Endothelial cell of umbilical vein (primary cell): ENCODE results near the gene CTNNA2. TPM values are rescaled to one million over a fixed set of nuclear protein-coding genes. Genes with fewer than 3 reads are reported as not detected.

Experiments used
- BruUV-seq: library from RNA; stranded (reverse); fragments of 400-500 nt; replicated peaks from 2 replicates; lab custom pipeline; 2021; lab: Mats Ljungman, UMichigan
- CTCF ChIA-PET: fragments of 300-600, 350-600 bp; sonication (Branson Sonifier 250); formaldehyde crosslinking; loops from one replicate; lab custom pipeline; 2021; ENCODE audit warnings: antibody characterized with exemption, inconsistent platforms; lab: Charles Lee
- POLR2A ChIA-PET: fragments of 300-600, 350-600 bp; sonication (Branson Sonifier 250); formaldehyde crosslinking; loops from one replicate; lab custom pipeline; 2021; ENCODE audit warnings: antibody characterized with exemption, inconsistent platforms; lab: Charles Lee
- DNase-seq: peaks from one replicate; pipeline ENCODE4 v3.0.0-alpha.2; 2011; ENCODE audit warnings: low read depth, low spot score
- FAIRE-seq: peaks from 2 replicates; lab custom pipeline; 2011; peaks lifted over from hg19 to GRCh38; lab: Jason Lieb, UNC
- H2AFZ ChIP-seq: 2 replicates; pipeline ENCODE4 v1.6.0; 2012; ENCODE audit warnings: low read depth, low read length, control low read depth, inconsistent platforms
- H3K27ac ChIP-seq: 2 replicates; pipeline ENCODE4 v1.5.1; 2011; ENCODE audit warnings: low read depth, mild to moderate bottlenecking, control low read depth, low read length, moderate library complexity; ENCODE audit not compliant: insufficient read depth
- H3K27me3 ChIP-seq, 2 experiments: 2 replicates each; pipeline versions ENCODE4 v1.6.0 to v1.6.1; 2011; ENCODE audit warnings: low read length in 2 of 2, mixed read lengths in 1 of 2; ENCODE audit not compliant: control insufficient read depth in 2 of 2, insufficient read depth in 2 of 2
- H3K36me3 ChIP-seq, 2 experiments: 2 replicates in 1 of 2; 3 replicates in 1 of 2; pipeline ENCODE4 v1.5.1; 2011; ENCODE audit warnings: low read length in 2 of 2, mild to moderate bottlenecking in 1 of 2, moderate library complexity in 1 of 2; ENCODE audit not compliant: control insufficient read depth in 2 of 2, insufficient read depth in 2 of 2; ENCODE audit errors: extremely low read depth in 1 of 2
- H3K4me1 ChIP-seq: 3 replicates; pipeline ENCODE4 v1.5.1; 2011; ENCODE audit warnings: mild to moderate bottlenecking, low read length; ENCODE audit not compliant: control insufficient read depth, insufficient read depth; ENCODE audit errors: extremely low read depth
- H3K4me2 ChIP-seq: 2 replicates; pipeline ENCODE4 v1.6.1; 2011; ENCODE audit warnings: low read length, control low read depth, mixed read lengths; ENCODE audit not compliant: insufficient read depth
- H3K4me3 ChIP-seq, 3 experiments: fragments of 200-600 bp in 1 of 3; sonication (generic), shearing (Covaris generic) in 1 of 3; replicated peaks in 1 of 3; 2 replicates each; pipeline ENCODE4 v1.5.1; 2011 to 2016; ENCODE audit warnings: control low read depth in 3 of 3, low read length in 3 of 3, mild to moderate bottlenecking in 2 of 3, inconsistent platforms in 1 of 3, low read depth in 1 of 3, moderate library complexity in 1 of 3; ENCODE audit not compliant: insufficient read depth in 1 of 3
- H3K79me2 ChIP-seq: 2 replicates; pipeline ENCODE4 v1.6.0; 2012; ENCODE audit warnings: low read length, inconsistent platforms; ENCODE audit not compliant: control insufficient read depth, insufficient read depth
- H3K9ac ChIP-seq: replicated peaks from 2 replicates; pipeline ENCODE3; 2011; ENCODE audit warnings: low read length, control low read depth; ENCODE audit not compliant: insufficient read depth; ENCODE audit errors: extremely low read depth
- H3K9me1 ChIP-seq: replicated peaks from 3 replicates; pipeline ENCODE4 v1.6.0; 2011; ENCODE audit warnings: mild to moderate bottlenecking, low read length; ENCODE audit not compliant: control insufficient read depth, insufficient read depth; ENCODE audit errors: extremely low read depth
- H3K9me3 ChIP-seq: replicated peaks from 2 replicates; pipeline ENCODE4 v1.5.1; 2012; ENCODE audit warnings: low read length, inconsistent platforms; ENCODE audit not compliant: control insufficient read depth, insufficient read depth
- H4K20me1 ChIP-seq: replicated peaks from 2 replicates; pipeline ENCODE3; 2011; ENCODE audit warnings: mild to moderate bottlenecking, low read length; ENCODE audit not compliant: control insufficient read depth, insufficient read depth; ENCODE audit errors: extremely low read depth
- EZH2 ChIP-seq: IDR thresholded peaks from 2 replicates; pipeline ENCODE4 v1.6.1; 2012; ENCODE audit warnings: borderline replicate concordance, low read depth, mild to moderate bottlenecking, moderate library complexity, low read length, inconsistent platforms; ENCODE audit not compliant: severe bottlenecking
- FOS ChIP-seq: IDR thresholded peaks from 2 replicates; pipeline ENCODE4 v1.6.1; 2011; ENCODE audit warnings: mild to moderate bottlenecking, low read length, moderate library complexity, borderline replicate concordance; ENCODE audit not compliant: insufficient read depth
- GATA2 ChIP-seq: IDR thresholded peaks from 2 replicates; pipeline ENCODE4 v1.7.0; 2011; ENCODE audit warnings: low read depth, mild to moderate bottlenecking, moderate library complexity, mixed read lengths, low read length; ENCODE audit not compliant: insufficient read length, insufficient read depth
- JUN ChIP-seq: IDR thresholded peaks from 2 replicates; pipeline ENCODE4 v1.6.1; 2011; ENCODE audit warnings: borderline replicate concordance, low read depth; ENCODE audit not compliant: insufficient read length, insufficient read depth
- MYC ChIP-seq: IDR thresholded peaks from one replicate; pipeline ENCODE4 v1.6.1; 2011; ENCODE audit warnings: mild to moderate bottlenecking, low read depth, low read length
- POLR2A ChIP-seq: IDR thresholded peaks from 2 replicates; pipeline ENCODE4 v1.6.1; 2012; ENCODE audit warnings: low read depth, mild to moderate bottlenecking, control low read depth, low read length
- POLR2AphosphoS5 ChIP-seq: IDR thresholded peaks from 2 replicates; pipeline ENCODE4 v1.6.1; 2012; ENCODE audit warnings: low read depth, mild to moderate bottlenecking, control low read depth, low read length, moderate library complexity; ENCODE audit not compliant: insufficient read depth
- dilution Hi-C: fragments of 300-500 bp; cut with MboI; formaldehyde crosslinking; loops from one replicate; pipeline ENCODE4 v1.15.0; 2019; ENCODE audit warnings: low sequenced_read_pairs; ENCODE audit not compliant: extremely low pct_ligation_motif_present
- intact Hi-C: fragments of 100-400 bp; cut with micrococcal nuclease; formaldehyde crosslinking; loops from one replicate; pipeline ENCODE4 v1.10.0; 2022
- polyA plus RNA-seq, 4 experiments: library from polyadenylated mRNA; depleted of rRNA in 3 of 4; stranded (reverse) in 3 of 4; unstranded in 1 of 4; fragments of >200 nt; gene quantifications; 2 replicates each; pipeline versions ENCODE4 v1.2.1 to v1.2.3, GENCODE V29; 2011 to 2012; ENCODE audit warnings: missing spikeins in 1 of 4
- total RNA-seq: library from RNA; stranded (reverse); gene quantifications from 2 replicates; pipeline ENCODE4 v1.2.3, GENCODE V29; 2021
- TF ChIP-seq, protein P1 (sequence below): IDR thresholded peaks from 2 replicates; pipeline ENCODE4 v1.6.1; 2011; ENCODE audit not compliant: insufficient read depth, insufficient read length
- TF ChIP-seq, protein P2 (sequence below), 2 donors: IDR thresholded peaks; 1 replicate in 1 of 2; 2 replicates in 1 of 2; pipeline ENCODE4 v1.5.1; 2011; ENCODE audit warnings: low read length in 2 of 2, mild to moderate bottlenecking in 2 of 2, moderate library complexity in 2 of 2, control low read depth in 1 of 2, inconsistent platforms in 1 of 2, low read depth in 1 of 2; ENCODE audit not compliant: insufficient read depth in 1 of 2; ENCODE audit errors: extremely low read depth in 1 of 2

The CTNNA2 gene
- total and polyA plus RNA-seq, 2 donors (not counting 3 experiments of a cell fraction or from before 2014, with no cell fraction given): not detected

DNA sequence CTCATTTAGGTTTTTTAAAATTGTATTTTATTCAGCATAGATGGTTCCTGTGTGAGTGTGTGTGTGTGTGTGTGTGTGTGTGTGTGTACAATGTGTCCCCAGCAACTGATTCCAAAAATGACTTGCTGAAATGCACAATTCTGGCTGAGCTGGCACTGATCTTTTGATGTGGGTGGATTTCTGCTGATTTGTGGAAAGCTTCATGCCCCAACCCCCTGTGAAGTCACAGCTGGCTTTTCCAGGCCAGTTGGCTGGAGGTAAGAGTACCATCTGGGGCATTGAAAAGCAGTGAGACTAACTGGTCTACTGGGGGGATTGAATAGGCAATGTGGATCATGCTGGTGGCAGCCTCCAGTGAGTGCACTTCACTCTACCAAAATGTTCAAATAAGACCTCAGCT is 604.5 kb downstream of the CTNNA2 start:
- DNase-seq (no peak), FAIRE-seq (no peak)
- Histone ChIP-seq H3K9me1 (no peaks in the 10 kb centered on the region), H3K9me3 (no peaks in the 10 kb centered on the region), H3K4me2 (no peak overlapping the region), H2AFZ (no peak overlapping the region), H3K36me3 (no peaks in the 10 kb centered on the region), H3K27ac (no peak overlapping the region), H3K9ac (no peak overlapping the region), H4K20me1 (no peaks in the 10 kb centered on the region), H3K4me3 (no peak overlapping the region), H3K27me3 (no peaks in the 10 kb centered on the region), H3K4me1 (no peaks in the 10 kb centered on the region), H3K79me2 (no peaks in the 10 kb centered on the region)
- intact Hi-C loops: no loop called here
- no peak for TF ChIP-seq MYC
- ChIA-PET POLR2A (interaction anchor here (0.6 kb wide), 1 partner anchor 295 kb away, joined by 3 read pairs; no protein-coding TSS in a partner anchor), CTCF (interaction anchor here (0.6 kb wide), 1 partner anchor 179 kb away, joined by 3 read pairs; no protein-coding TSS in a partner anchor)
- dilution Hi-C loops: no loop called here
- BruUV-seq: no TSS peak

DNA sequence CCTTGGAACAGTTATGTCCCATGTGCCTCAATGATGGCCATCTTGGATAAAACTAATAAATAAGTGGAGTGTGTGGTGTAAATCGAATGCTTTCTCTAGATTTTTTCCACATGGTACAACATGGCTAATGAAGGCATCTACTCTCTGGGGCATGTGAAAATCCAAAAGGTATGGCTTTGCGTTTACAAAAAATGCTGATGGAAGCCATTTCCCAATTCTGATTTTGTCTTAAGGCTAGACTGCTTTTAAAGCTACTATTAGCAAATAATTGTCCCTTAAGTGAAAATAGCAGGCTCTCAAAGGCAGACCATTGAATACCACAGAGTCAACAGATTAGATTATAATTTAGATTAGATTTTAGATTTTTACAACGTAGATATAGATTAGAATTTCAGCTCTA is 608.0 kb downstream of the CTNNA2 start:
- Histone ChIP-seq H3K4me1 (no peaks in the 10 kb centered on the region), H3K79me2 (no peaks in the 10 kb centered on the region), H3K9ac (no peak overlapping the region), H3K36me3 (no peaks in the 10 kb centered on the region), H2AFZ (no peak overlapping the region), H3K4me3 (no peak overlapping the region), H3K27me3 (no peaks in the 10 kb centered on the region), H4K20me1 (no peaks in the 10 kb centered on the region), H3K27ac (no peak overlapping the region), H3K9me3 (no peaks in the 10 kb centered on the region), H3K9me1 (no peaks in the 10 kb centered on the region), H3K4me2 (no peak overlapping the region)
- dilution Hi-C loops (no loop called here), intact Hi-C loops (no loop called here)
- POLR2A ChIA-PET: no interaction called here
- CTCF ChIA-PET: no interaction called here
- BruUV-seq: no TSS peak
- DNase-seq: no peak
- TF ChIP-seq, protein P1, sequence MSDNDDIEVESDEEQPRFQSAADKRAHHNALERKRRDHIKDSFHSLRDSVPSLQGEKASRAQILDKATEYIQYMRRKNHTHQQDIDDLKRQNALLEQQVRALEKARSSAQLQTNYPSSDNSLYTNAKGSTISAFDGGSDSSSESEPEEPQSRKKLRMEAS: no peak
- TF ChIP-seq POLR2A (no peak), MYC (no peak), GATA2 (no peak), POLR2AphosphoS5 (no peak), EZH2 (no peak), JUN (no peak), FOS (no peak)
- TF ChIP-seq, protein P2, sequence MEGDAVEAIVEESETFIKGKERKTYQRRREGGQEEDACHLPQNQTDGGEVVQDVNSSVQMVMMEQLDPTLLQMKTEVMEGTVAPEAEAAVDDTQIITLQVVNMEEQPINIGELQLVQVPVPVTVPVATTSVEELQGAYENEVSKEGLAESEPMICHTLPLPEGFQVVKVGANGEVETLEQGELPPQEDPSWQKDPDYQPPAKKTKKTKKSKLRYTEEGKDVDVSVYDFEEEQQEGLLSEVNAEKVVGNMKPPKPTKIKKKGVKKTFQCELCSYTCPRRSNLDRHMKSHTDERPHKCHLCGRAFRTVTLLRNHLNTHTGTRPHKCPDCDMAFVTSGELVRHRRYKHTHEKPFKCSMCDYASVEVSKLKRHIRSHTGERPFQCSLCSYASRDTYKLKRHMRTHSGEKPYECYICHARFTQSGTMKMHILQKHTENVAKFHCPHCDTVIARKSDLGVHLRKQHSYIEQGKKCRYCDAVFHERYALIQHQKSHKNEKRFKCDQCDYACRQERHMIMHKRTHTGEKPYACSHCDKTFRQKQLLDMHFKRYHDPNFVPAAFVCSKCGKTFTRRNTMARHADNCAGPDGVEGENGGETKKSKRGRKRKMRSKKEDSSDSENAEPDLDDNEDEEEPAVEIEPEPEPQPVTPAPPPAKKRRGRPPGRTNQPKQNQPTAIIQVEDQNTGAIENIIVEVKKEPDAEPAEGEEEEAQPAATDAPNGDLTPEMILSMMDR (IDR thresholded peaks at IDR 0.05; ENCODE audit: extremely low read depth in 1 of 2, insufficient read depth in 1 of 2, low read depth in 1 of 2, low read length in 2 of 2): no peak
- no peak for FAIRE-seq
